ENCODE results near the gene PDE7B. TPM values are rescaled to one million over a fixed set of nuclear protein-coding genes. Genes with fewer than 3 reads are reported as not detected.

PDE7B gene
- total and polyA plus RNA-seq, 9 of the 15 experiments (the other 6 are each of a cell fraction or from before 2014, with no cell fraction given): 0.01 TPM; not detected in 8

GRCh38 chr6:135839121-135839520, 12.4 kb upstream of the PDE7B start:
- H3K4me2 ChIP-seq (ENCODE audit: insufficient read depth, low read length): no peak overlapping the region
- H3K27ac ChIP-seq (ENCODE audit: extremely low read depth, low read depth, low read length): no peak overlapping the region
- H3K27me3 ChIP-seq (ENCODE audit: control insufficient read depth in 2 of 2, insufficient read depth in 2 of 2, low read length in 2 of 2): peaks cover 17 to 18% of the 10 kb centered on the region in 2 experiments; a peak in 4 of 5 replicates
- H3K79me2 ChIP-seq (ENCODE audit: control insufficient read depth, insufficient read depth, low read length): no peaks in the 10 kb centered on the region
- H3K9ac ChIP-seq (ENCODE audit: insufficient read depth in 1 of 2, low read depth in 2 of 2, low read length in 2 of 2): no peak overlapping the region
- ChIA-PET POLR2A (no interaction called here), CTCF (ENCODE audit: low intra/inter-chr PET ratio) (no interaction called here)
- H3K4me3 ChIP-seq: no peak overlapping the region
- in situ Hi-C loops (cut with MboI) (no loop called here), intact Hi-C loops (cut with micrococcal nuclease) (no loop called here)
- ATAC-seq: no peak
- no peaks in the 10 kb centered on the region for H3K9me1 ChIP-seq (ENCODE audit: control insufficient read depth, insufficient read depth, low read length)
- H3K36me3 ChIP-seq (ENCODE audit: control insufficient read depth, insufficient read depth, low read length): no peaks in the 10 kb centered on the region
- no peak for DNase-seq (ENCODE audit: extremely low read depth in 1 of 4, low spot score in 3 of 4)
- WGBS (ENCODE audit: insufficient coverage, low coverage, missing lambda C conversion rate): 0% methylated on average over 4 of the region's 4 CpGs
- TF ChIP-seq CBX8 (IDR thresholded peaks at IDR 0.05; ENCODE audit: borderline replicate concordance, extremely low read depth, low read depth, low read length, poor library complexity, severe bottlenecking) (peak; percentile 61), ARHGAP35 (IDR thresholded peaks at IDR 0.05; ENCODE audit: partially characterized antibody) (no peak)
- no peaks in the 10 kb centered on the region for H3K9me3 ChIP-seq (replicated peaks; ENCODE audit: control insufficient read depth, insufficient read depth, low read depth, low read length)
- no TSS peak for BruUV-seq (replicated peaks)
- no peaks in the 10 kb centered on the region for H3K4me1 ChIP-seq (replicated peaks in 1 of 2; ENCODE audit: control insufficient read depth in 2 of 2, insufficient read depth in 2 of 2, low read length in 2 of 2)
- no peak overlapping the region for H2AFZ ChIP-seq (ENCODE audit: low read depth, low read length)
- no peak for FAIRE-seq
- H4K20me1 ChIP-seq (replicated peaks; ENCODE audit: control insufficient read depth, insufficient read depth, low read length): no peaks in the 10 kb centered on the region

DNA sequence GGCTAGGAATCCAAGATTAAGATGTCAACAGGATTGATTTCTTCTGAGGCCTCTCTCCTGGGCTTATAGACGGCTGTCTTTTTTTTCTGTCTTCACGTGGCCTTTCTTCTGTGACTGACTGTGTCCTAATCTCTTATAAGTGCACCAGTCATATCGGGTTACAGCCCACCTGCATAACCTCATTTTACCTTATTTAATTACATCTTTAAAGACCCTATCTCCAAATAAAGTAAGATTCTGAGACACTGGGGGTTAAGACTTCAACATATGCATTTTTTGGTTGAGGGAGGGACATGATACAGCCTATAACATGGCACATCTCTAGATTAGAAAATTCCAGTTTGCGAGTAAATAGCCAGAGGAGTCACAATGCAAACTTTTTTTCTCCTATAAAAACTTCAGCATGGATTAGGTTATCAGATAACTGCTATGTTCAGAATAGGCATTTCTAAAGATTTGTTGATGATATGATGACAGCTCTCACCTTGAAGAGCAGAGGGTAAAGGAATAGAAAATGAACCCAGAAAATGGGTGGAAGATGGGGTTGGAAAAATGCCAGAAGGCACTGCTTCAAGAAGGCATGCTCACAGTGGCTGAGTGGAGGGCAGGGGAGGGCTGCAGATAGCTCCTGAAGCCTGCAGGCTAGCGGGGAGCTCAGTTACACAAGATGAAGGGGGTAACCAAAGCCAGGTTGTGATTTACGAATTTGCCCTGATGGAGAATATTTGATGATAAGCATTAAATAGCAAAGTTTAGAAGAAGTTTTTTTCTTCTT, 8.7 kb upstream of the PDE7B start:
- H3K27me3 ChIP-seq (ENCODE audit: control insufficient read depth in 2 of 2, insufficient read depth in 2 of 2, low read length in 2 of 2): peaks cover 9 to 14% of the 10 kb centered on the region in 2 experiments; a peak in 3 of 5 replicates
- ChIA-PET POLR2A (interaction anchor here (0.6 to 1.3 kb wide), 3 partner anchors 8 to 37 kb away, joined by 3 read pairs; no protein-coding TSS in a partner anchor), CTCF (ENCODE audit: low intra/inter-chr PET ratio) (no interaction called here)
- TF ChIP-seq ADNP (tag; IDR thresholded peaks at IDR 0.05) (no peak), ZNF384 (IDR thresholded peaks at IDR 0.05; ENCODE audit: low read depth, low read length) (no peak), NFIC (IDR thresholded peaks at IDR 0.05) (peak; percentile 57), RUNX1 (IDR thresholded peaks at IDR 0.05; ENCODE audit: low read depth) (no peak)
- no peaks in the 10 kb centered on the region for H3K9me3 ChIP-seq (replicated peaks; ENCODE audit: control insufficient read depth, insufficient read depth, low read depth, low read length)
- no peaks in the 10 kb centered on the region for H3K4me1 ChIP-seq (replicated peaks in 1 of 2; ENCODE audit: control insufficient read depth in 2 of 2, insufficient read depth in 2 of 2, low read length in 2 of 2)
- H3K9me1 ChIP-seq (ENCODE audit: control insufficient read depth, insufficient read depth, low read length): no peaks in the 10 kb centered on the region
- no peak overlapping the region for H3K9ac ChIP-seq (ENCODE audit: insufficient read depth in 1 of 2, low read depth in 2 of 2, low read length in 2 of 2)
- no peak overlapping the region for H3K27ac ChIP-seq (ENCODE audit: extremely low read depth, low read depth, low read length)
- in situ Hi-C loops (cut with MboI) (no loop called here), intact Hi-C loops (cut with micrococcal nuclease) (no loop called here)
- H3K4me3 ChIP-seq: no peak overlapping the region
- no peak overlapping the region for H2AFZ ChIP-seq (ENCODE audit: low read depth, low read length)
- FAIRE-seq (no peak), ATAC-seq (no peak), DNase-seq (ENCODE audit: extremely low read depth in 1 of 4, low spot score in 3 of 4) (no peak)
- no peaks in the 10 kb centered on the region for H4K20me1 ChIP-seq (replicated peaks; ENCODE audit: control insufficient read depth, insufficient read depth, low read length)
- BruUV-seq (replicated peaks): no TSS peak
- 1% methylated on average over 6 of the region's 6 CpGs for WGBS (ENCODE audit: insufficient coverage, low coverage, missing lambda C conversion rate)
- no peaks in the 10 kb centered on the region for H3K36me3 ChIP-seq (ENCODE audit: control insufficient read depth, insufficient read depth, low read length)
- no peak overlapping the region for H3K4me2 ChIP-seq (ENCODE audit: insufficient read depth, low read length)
- no peaks in the 10 kb centered on the region for H3K79me2 ChIP-seq (ENCODE audit: control insufficient read depth, insufficient read depth, low read length)
